GM12873 (cell line): ENCODE data around the gene ANAPC5.

Experiments
- TF ChIP-seq, protein P1 (sequence below): IDR thresholded peaks from 2 replicates; pipeline ENCODE4 v1.5.1; 2012; ENCODE audit warnings: low read depth, mild to moderate bottlenecking, moderate library complexity, low read length, control low read depth; ENCODE audit not compliant: insufficient read depth; ENCODE audit errors: missing control alignments

ANAPC5 gene

DNA sequence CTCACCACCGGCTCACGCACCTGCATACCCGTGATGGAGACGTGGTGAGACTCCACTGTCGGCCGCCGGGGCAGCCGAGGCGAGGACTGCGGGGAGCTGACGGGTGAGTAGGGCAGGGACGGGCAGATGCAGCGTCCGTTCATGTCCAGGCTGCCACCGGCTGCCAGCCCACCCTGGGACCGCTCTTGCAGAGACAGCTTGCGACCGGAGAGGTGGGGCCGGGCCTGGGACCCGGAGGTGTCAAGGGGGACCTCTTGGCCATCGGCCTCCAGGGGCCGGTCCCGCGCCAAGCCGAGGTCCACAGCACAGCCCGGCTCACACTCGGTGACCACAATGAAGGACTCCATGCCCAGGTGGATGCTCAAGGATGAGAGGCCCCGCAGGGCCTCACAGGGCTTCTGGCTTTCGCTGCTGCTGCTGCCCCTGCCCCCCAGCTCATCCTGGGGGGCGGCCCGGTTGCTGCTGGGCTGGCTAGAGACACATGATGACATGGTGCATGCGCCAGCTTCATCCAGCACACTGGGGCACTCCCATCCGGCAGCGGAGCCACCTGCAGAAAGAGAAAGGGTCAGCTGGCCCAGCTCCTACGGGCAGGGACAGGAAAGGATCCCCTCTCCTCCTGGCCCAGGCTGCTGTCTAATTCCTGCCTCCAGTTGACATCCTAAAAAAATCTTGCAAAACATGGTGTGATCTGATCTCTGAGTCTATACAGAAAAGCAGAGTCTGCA is 78.0 kb downstream of the ANAPC5 start:
- TF ChIP-seq, protein P1, sequence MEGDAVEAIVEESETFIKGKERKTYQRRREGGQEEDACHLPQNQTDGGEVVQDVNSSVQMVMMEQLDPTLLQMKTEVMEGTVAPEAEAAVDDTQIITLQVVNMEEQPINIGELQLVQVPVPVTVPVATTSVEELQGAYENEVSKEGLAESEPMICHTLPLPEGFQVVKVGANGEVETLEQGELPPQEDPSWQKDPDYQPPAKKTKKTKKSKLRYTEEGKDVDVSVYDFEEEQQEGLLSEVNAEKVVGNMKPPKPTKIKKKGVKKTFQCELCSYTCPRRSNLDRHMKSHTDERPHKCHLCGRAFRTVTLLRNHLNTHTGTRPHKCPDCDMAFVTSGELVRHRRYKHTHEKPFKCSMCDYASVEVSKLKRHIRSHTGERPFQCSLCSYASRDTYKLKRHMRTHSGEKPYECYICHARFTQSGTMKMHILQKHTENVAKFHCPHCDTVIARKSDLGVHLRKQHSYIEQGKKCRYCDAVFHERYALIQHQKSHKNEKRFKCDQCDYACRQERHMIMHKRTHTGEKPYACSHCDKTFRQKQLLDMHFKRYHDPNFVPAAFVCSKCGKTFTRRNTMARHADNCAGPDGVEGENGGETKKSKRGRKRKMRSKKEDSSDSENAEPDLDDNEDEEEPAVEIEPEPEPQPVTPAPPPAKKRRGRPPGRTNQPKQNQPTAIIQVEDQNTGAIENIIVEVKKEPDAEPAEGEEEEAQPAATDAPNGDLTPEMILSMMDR: no peak

DNA sequence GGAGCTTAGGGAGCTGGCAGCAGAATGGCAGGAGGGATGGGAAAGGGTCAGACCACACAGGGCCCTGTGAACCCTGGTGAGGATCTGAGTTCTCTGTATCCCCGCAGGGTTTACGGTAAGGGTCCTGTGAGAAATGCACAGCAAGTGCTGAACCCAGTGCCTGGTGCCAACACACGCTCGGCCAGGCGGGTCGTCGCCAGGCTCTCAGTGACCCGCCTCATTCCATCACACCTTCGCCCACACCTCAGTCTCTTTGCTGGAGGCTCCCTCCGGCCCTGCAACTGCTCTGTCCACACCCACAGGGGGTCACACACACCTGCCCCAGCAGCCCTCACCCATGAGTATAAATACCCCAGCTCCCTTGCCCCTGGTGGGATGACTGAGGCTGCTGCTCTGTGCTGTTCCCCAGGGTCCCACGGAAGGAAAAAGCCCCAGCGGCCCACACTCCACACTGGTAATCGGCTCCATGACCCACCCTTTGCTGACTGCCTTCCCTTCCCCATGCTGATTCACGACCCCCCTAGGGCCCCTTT is 78.8 kb downstream of the ANAPC5 start:
- TF ChIP-seq, protein P1: no peak

DNA sequence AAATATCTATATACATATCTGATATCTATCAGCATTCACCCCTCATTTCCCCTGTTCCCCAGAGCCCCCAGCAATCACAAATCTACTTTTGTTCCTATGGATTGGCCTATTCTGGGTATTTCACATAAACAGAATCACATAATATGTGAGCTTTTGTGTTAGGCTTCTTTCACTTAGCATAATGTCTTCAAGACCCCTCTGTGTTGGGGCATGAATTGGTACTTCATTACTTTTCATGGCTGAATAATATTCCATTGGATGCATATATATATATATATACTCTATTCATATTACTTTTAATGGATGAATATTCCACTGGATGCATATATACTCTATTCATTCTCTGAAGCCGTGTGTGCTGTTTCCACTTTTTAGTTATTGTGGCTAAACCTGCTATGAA is 84.4 kb downstream of the ANAPC5 start:
- TF ChIP-seq, protein P1: no peak

DNA sequence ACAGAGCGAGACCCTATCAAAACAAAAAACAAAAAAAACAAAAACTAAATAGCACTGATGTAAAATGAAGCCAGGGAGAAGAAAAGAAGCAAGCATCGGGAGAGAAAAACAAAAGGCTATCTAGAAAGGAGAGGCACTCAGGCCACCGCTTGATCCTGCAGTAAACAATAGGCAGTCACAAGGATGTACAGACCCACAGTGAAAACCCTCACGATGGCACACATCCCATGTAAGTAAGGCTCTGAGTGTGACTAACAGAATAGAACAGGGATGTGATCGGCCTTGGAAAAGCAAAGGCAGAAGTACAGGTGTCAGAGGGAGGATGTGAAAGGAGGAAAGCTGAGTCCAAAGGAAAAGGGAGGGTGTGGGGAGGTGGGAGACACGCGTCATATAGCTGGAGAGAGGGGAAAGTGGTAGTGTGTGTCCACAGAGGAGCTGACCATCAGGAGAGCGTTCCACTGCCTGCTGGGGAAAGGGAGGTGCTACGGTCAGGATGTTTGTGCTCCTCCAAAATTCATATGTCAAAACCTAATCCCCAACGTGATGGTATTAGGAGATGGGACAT is 87.2 kb downstream of the ANAPC5 start:
- TF ChIP-seq, protein P1: no peak

DNA sequence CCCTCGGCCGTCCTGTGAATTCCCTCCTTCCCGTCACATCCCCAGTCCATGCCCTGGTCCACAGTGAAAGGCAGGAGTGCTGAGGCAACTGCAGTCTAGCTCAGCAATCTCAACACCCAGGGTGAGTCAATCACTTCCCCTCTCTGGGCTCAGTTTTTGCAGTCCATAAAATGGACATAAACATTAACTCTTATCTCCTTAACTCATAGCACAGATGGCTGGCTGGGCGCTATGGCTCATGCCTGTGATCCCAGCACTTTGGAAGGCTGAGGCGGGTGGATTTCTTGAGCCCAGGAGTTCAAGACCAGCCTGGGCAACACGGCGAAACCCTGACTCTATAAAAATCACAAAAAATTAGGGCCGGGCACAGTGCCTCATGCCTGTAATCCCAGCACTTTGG is 88.1 kb downstream of the ANAPC5 start:
- TF ChIP-seq, protein P1: no peak

DNA sequence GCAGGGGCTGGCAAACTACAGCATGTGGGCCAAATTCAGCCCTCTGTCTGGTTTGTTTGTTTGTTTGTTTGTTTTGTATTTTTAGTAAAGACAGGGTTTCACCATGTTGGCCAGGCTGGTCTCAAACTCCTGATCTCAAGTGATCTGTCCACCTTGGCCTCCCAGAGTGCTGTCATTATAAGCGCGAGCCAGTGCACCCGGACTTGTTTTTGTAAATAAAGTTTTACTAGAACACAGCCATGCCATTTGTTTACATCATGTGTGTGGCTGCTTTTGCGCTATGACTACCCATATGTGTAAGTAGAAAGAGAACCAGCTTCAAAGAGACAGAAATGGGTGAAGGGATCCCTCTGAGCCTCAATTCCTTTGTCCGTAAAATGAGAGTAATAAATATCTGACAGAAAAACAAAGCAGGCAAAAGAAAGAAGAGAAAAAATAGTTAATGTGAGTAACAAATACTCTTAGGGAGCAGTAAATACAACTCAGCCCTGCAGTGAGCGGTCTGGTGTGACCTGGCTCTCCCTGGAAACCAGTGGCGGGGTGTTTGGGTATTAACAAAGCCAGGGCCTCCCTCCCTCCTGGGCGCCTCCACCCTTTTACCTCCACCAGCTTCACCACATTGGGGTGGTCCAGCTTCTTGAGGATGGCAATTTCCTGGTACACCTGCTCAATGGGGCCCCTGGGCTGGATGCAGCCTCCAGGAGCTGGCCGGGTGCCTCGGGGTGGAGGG is 88.8 kb downstream of the ANAPC5 start:
- TF ChIP-seq, protein P1: no peak

DNA sequence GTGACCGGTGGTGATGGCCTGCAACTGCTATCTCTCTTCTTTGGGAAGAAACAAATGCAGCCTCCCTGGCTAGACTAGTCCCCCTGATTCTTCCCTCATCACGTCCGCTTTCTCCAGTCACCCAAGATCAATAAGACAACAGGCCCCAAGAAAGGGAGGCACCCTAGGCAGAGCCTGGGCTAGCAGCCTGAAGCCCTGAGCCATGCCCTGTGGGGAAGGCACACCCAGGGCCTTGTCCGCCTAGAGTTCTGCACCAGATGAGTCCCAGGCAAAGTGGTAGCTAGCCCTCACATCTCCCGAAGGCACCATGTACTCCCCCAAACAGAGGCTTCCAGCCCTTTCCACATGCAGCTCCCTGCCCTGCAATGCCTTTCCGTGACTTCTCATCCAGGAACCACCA is 90.8 kb downstream of the ANAPC5 start:
- TF ChIP-seq, protein P1: no peak
